Measurements from ENCODE around the gene ABCA4.

Gene ABCA4

GRCh38 chr1:93979040-93979717 is 141.8 kb downstream of the ABCA4 start:
- in situ Hi-C loops (cut with MboI; ENCODE audit: low pct_unique_long_range_greater_than_20kb, low sequenced_read_pairs, unreplicated experiment) = no loop called here
- DNase-seq (ENCODE audit: low spot score) = no peak
- no peak for TF ChIP-seq CTCF (IDR thresholded peaks at IDR 0.05; ENCODE audit: extremely low read depth, insufficient read depth, missing control alignments)

GRCh38 chr1:93977598-93977945 is 143.4 kb downstream of the ABCA4 start:
- in situ Hi-C loops (cut with MboI; ENCODE audit: low pct_unique_long_range_greater_than_20kb, low sequenced_read_pairs, unreplicated experiment) = no loop called here
- no peak for DNase-seq (ENCODE audit: low spot score)

DNA sequence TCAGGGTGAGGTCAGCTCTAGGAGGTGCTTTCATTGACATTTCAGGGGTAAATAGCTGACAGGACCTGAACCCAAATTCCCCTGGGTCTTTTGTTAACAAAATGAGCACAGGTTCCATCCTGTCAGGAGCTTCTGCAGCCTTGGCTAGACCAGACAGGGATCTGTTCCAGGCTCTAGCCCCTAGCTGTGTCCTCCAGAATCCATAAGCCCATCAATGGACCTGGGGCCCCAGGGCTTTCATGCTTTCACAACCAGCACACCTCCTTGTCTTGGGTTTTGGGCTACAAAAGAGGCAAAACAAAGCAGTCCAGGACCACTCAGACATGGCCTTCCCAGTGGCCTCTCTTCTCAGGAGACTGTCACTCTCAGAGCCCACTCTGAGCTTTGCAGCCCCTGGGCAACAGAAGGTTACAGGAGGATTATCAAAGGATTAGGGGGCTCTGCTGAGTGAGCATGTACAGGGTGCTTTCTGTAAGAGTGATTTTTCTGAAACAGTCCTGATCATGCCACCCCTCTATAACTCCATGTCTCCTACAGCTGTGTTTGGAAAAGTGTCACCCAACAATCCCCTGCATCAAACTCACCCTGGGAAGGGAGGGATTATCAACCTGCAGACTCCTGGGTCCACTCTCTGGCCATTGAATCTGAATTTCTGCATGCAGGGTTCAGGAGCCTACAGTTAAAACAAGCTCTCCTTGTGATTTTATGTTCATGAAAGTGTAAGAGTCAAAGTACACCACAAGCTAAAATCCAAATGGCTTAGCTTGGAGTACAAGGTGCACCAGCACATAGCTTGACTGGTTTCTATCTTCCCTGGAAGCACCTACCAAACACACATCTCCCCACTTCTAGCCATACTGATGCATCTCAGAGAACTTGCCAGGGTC is 144.0 kb downstream of the ABCA4 start:
- TF ChIP-seq CTCF (IDR thresholded peaks at IDR 0.05; ENCODE audit: extremely low read depth, insufficient read depth, missing control alignments) = no peak
- in situ Hi-C loops (cut with MboI; ENCODE audit: low pct_unique_long_range_greater_than_20kb, low sequenced_read_pairs, unreplicated experiment) = no loop called here
- DNase-seq (ENCODE audit: low spot score) = no peak

More at GRCh38 chr1:93977598-93977945, 143.4 kb downstream of the ABCA4 start:
- TF ChIP-seq CTCF (IDR thresholded peaks at IDR 0.05; ENCODE audit: extremely low read depth, insufficient read depth, missing control alignments) = no peak

GRCh38 chr1:93976291-93976690 is 144.7 kb downstream of the ABCA4 start:
- no peak for TF ChIP-seq CTCF (IDR thresholded peaks at IDR 0.05; ENCODE audit: extremely low read depth, insufficient read depth, missing control alignments)

DNA sequence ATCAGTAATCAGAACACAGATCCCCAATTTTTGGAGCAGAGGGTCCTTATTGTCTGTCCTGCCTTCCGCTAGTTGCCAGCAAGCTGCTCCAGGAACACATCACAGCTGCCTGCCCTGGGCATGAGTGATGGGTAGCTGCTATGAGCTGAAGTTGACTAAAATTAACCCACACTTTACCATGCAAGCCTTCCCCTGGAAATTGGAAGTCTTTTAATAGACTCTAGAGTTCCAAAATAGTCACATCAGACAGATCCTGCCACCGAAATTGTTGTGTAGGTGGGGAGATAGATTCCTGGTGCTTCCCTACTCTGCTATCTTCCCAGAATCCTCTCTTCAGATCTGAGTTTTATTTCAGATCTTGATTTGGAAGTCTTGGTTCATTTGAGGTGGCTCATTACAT is 148.6 kb downstream of the ABCA4 start:
- no peak for DNase-seq (ENCODE audit: low spot score)
- TF ChIP-seq CTCF (IDR thresholded peaks at IDR 0.05; ENCODE audit: extremely low read depth, insufficient read depth, missing control alignments) = no peak
- in situ Hi-C loops (cut with MboI; ENCODE audit: low pct_unique_long_range_greater_than_20kb, low sequenced_read_pairs, unreplicated experiment) = no loop called here

More at GRCh38 chr1:93976291-93976690, 144.7 kb downstream of the ABCA4 start:
- in situ Hi-C loops (cut with MboI; ENCODE audit: low pct_unique_long_range_greater_than_20kb, low sequenced_read_pairs, unreplicated experiment) = no loop called here
- no peak for DNase-seq (ENCODE audit: low spot score)

GRCh38 chr1:93969887-93970286 is 151.1 kb downstream of the ABCA4 start:
- no peak for DNase-seq (ENCODE audit: low spot score)
- in situ Hi-C loops (cut with MboI; ENCODE audit: low pct_unique_long_range_greater_than_20kb, low sequenced_read_pairs, unreplicated experiment) = no loop called here
- no peak for TF ChIP-seq CTCF (IDR thresholded peaks at IDR 0.05; ENCODE audit: extremely low read depth, insufficient read depth, missing control alignments)

Data from GM13977 (cell line).